H1 (cell line): ENCODE measurements around the gene ELF4. TPM values are rescaled to one million over a fixed set of nuclear protein-coding genes. Genes with fewer than 3 reads are reported as not detected.
A peak's percentile ranks its signal among the peaks of the same experiment; 100 is the strongest.

Experiments used
- CTCF ChIA-PET: fragments of 300-600 bp; sonication (Branson Sonifier 250); formaldehyde crosslinking; loops from one replicate; lab custom pipeline; 2021; ENCODE audit not compliant: partially characterized antibody; lab: Charles Lee
- POLR2A ChIA-PET: fragments of 300-600 bp; sonication (Branson Sonifier 250); formaldehyde crosslinking; loops from one replicate; lab custom pipeline; 2021; ENCODE audit warnings: inconsistent platforms; ENCODE audit not compliant: partially characterized antibody; lab: Charles Lee
- DNase-seq, 2 experiments: peaks; one replicate each; pipeline versions ENCODE4 v3.0.0 to v3.0.0-alpha.2; 2010 to 2022; ENCODE audit warnings: low spot score in 2 of 2, low read depth in 1 of 2, mixed read lengths in 1 of 2
- FAIRE-seq: peaks from 2 replicates; lab custom pipeline; 2011; peaks lifted over from hg19 to GRCh38; lab: Jason Lieb, UNC
- H2AFZ ChIP-seq: 2 replicates; pipeline ENCODE4 v1.8.1; 2012; ENCODE audit warnings: low read length, inconsistent platforms
- H2AK5ac ChIP-seq: 2 replicates; pipeline ENCODE4 v1.6.1; 2013; ENCODE audit warnings: low read depth, low read length
- H2BK120ac ChIP-seq: replicated peaks from 2 replicates; pipeline ENCODE3; 2013; ENCODE audit warnings: low read depth, low read length, inconsistent platforms
- H2BK12ac ChIP-seq: 2 replicates; pipeline ENCODE4 v1.6.1; 2013; ENCODE audit warnings: low read depth, low read length
- H2BK15ac ChIP-seq: 2 replicates; pipeline ENCODE4 v1.6.1; 2013; ENCODE audit warnings: low read length
- H2BK20ac ChIP-seq: 2 replicates; pipeline ENCODE4 v1.6.1; 2013; ENCODE audit warnings: low read length
- H2BK5ac ChIP-seq: 2 replicates; pipeline ENCODE4 v1.6.1; 2013; ENCODE audit warnings: low read depth, low read length
- H3K14ac ChIP-seq: 2 replicates; pipeline ENCODE4 v1.6.1; 2013; ENCODE audit warnings: inconsistent platforms; ENCODE audit not compliant: insufficient read length
- H3K18ac ChIP-seq: 2 replicates; pipeline ENCODE4 v1.6.1; 2013; ENCODE audit warnings: low read length; ENCODE audit errors: extremely low read depth
- H3K23ac ChIP-seq: 2 replicates; pipeline ENCODE4 v1.6.1; 2013; ENCODE audit warnings: inconsistent platforms; ENCODE audit not compliant: insufficient read length
- H3K23me2 ChIP-seq: 2 replicates; pipeline ENCODE4 v1.6.1; 2013; ENCODE audit warnings: low read depth, low read length
- H3K27ac ChIP-seq: 2 replicates; pipeline ENCODE4 v1.6.1; 2011; ENCODE audit warnings: low read depth, low read length, inconsistent platforms
- H3K27me3 ChIP-seq, 4 experiments: replicated peaks in 1 of 4; 1 replicate in 1 of 4; 2 replicates in 3 of 4; pipeline versions ENCODE4 v1.6.1 to v1.8.1; 2011 to 2013; ENCODE audit warnings: low read length in 3 of 4, mild to moderate bottlenecking in 3 of 4, inconsistent platforms in 2 of 4, mixed read lengths in 2 of 4, moderate library complexity in 1 of 4; ENCODE audit not compliant: control insufficient read depth in 3 of 4, insufficient read depth in 3 of 4; ENCODE audit errors: extremely low read depth in 1 of 4
- H3K36me3 ChIP-seq, 4 experiments: 2 replicates each; pipeline versions ENCODE4 v1.6.1 to v1.8.1; 2011 to 2013; ENCODE audit warnings: mild to moderate bottlenecking in 4 of 4, low read length in 3 of 4, moderate library complexity in 2 of 4, control low read depth in 1 of 4, inconsistent platforms in 1 of 4; ENCODE audit not compliant: insufficient read depth in 4 of 4, control insufficient read depth in 2 of 4
- H3K4ac ChIP-seq: replicated peaks from 2 replicates; pipeline ENCODE3; 2013; ENCODE audit warnings: low read length, low read depth, mixed read lengths, inconsistent platforms; ENCODE audit not compliant: insufficient read length
- H3K4me1 ChIP-seq, 4 experiments: replicated peaks in 1 of 4; 1 replicate in 1 of 4; 2 replicates in 3 of 4; pipeline versions ENCODE4 v1.6.1 to v1.8.1; 2011 to 2013; ENCODE audit warnings: low read length in 3 of 4, inconsistent platforms in 2 of 4, mixed read lengths in 1 of 4; ENCODE audit not compliant: insufficient read depth in 4 of 4, control insufficient read depth in 3 of 4
- H3K4me2 ChIP-seq, 2 experiments: 2 replicates each; pipeline versions ENCODE4 v1.6.1 to v1.8.1; 2011 to 2013; ENCODE audit warnings: low read depth in 2 of 2, low read length in 2 of 2, control low read depth in 1 of 2, inconsistent platforms in 1 of 2, mild to moderate bottlenecking in 1 of 2; ENCODE audit not compliant: insufficient read depth in 1 of 2
- H3K4me3 ChIP-seq, 4 experiments: fragments of 200-600, 300-600 bp in 1 of 4; sonication (generic), shearing (Covaris generic), sonication (Bioruptor Twin) in 1 of 4; 2 replicates each; pipeline versions ENCODE4 v1.5.1 to v1.8.1; 2011 to 2016; ENCODE audit warnings: low read length in 4 of 4, low read depth in 3 of 4, control low read depth in 2 of 4, inconsistent platforms in 2 of 4, mild to moderate bottlenecking in 2 of 4, mixed read lengths in 1 of 4, moderate library complexity in 1 of 4; ENCODE audit not compliant: insufficient read depth in 2 of 4; ENCODE audit errors: extremely low read depth in 1 of 4
- H3K56ac ChIP-seq: replicated peaks from 2 replicates; pipeline ENCODE3; 2013; ENCODE audit warnings: low read depth, mild to moderate bottlenecking, mixed read lengths, low read length, inconsistent platforms; ENCODE audit not compliant: insufficient read length
- H3K79me1 ChIP-seq: 2 replicates; pipeline ENCODE4 v1.6.1; 2013; ENCODE audit warnings: low read depth, low read length, control low read depth
- H3K79me2 ChIP-seq, 2 experiments: 2 replicates each; pipeline versions ENCODE4 v1.6.1 to v1.8.1; 2012 to 2013; ENCODE audit warnings: low read length in 2 of 2, mild to moderate bottlenecking in 2 of 2, inconsistent platforms in 1 of 2; ENCODE audit not compliant: insufficient read depth in 2 of 2, control insufficient read depth in 1 of 2
- H3K9ac ChIP-seq, 4 experiments: replicated peaks in 1 of 4; 1 replicate in 1 of 4; 2 replicates in 3 of 4; pipeline versions ENCODE4 v1.6.1 to v1.8.1; 2011 to 2013; ENCODE audit warnings: low read depth in 3 of 4, low read length in 3 of 4, control low read depth in 2 of 4, mild to moderate bottlenecking in 2 of 4, moderate library complexity in 2 of 4, inconsistent platforms in 1 of 4; ENCODE audit errors: extremely low read depth in 1 of 4
- H3K9me3 ChIP-seq, 2 experiments: 2 replicates each; pipeline versions ENCODE4 v1.6.1 to v1.8.1; 2012 to 2013; ENCODE audit warnings: mild to moderate bottlenecking in 2 of 2, moderate library complexity in 2 of 2, control low read depth in 1 of 2, inconsistent platforms in 1 of 2, low read depth in 1 of 2, low read length in 1 of 2, mixed read lengths in 1 of 2; ENCODE audit not compliant: insufficient read depth in 2 of 2
- H4K20me1 ChIP-seq, 2 experiments: replicated peaks in 1 of 2; 2 replicates each; pipeline versions ENCODE3 to v1.8.1; 2011 to 2013; ENCODE audit warnings: inconsistent platforms in 2 of 2, low read length in 2 of 2, mild to moderate bottlenecking in 1 of 2; ENCODE audit not compliant: insufficient read depth in 2 of 2, control insufficient read depth in 1 of 2
- H4K5ac ChIP-seq: 2 replicates; pipeline ENCODE4 v1.6.1; 2013; ENCODE audit warnings: low read length, low read depth, mixed read lengths, inconsistent platforms; ENCODE audit not compliant: insufficient read length
- H4K8ac ChIP-seq: 2 replicates; pipeline ENCODE4 v1.8.0; 2013; ENCODE audit warnings: mild to moderate bottlenecking, moderate library complexity, low read length, inconsistent platforms; ENCODE audit not compliant: insufficient read depth; ENCODE audit errors: extremely low read depth
- H4K91ac ChIP-seq: replicated peaks from 2 replicates; pipeline ENCODE3; 2013; ENCODE audit warnings: low read length, mixed read lengths, inconsistent platforms; ENCODE audit not compliant: insufficient read length
- EZH2 ChIP-seq: fragments of 200-600 bp; sonication (generic); IDR thresholded peaks from 2 replicates; pipeline ENCODE4 v1.7.1; 2012; ENCODE audit warnings: low read depth, mild to moderate bottlenecking, moderate library complexity, low read length, inconsistent platforms; ENCODE audit not compliant: severe bottlenecking
- KDM4A ChIP-seq: IDR thresholded peaks from one replicate; pipeline ENCODE4 v1.7.1; 2012; ENCODE audit warnings: low read depth, mild to moderate bottlenecking, moderate library complexity, low read length, inconsistent platforms; ENCODE audit not compliant: severe bottlenecking
- MAFK ChIP-seq: IDR thresholded peaks from 2 replicates; pipeline ENCODE4 v1.6.1; 2012; ENCODE audit warnings: low read depth, mild to moderate bottlenecking, improper control_type of control experiment, low read length
- RBBP5 ChIP-seq: IDR thresholded peaks from 2 replicates; pipeline ENCODE4 v1.7.1; 2012; ENCODE audit warnings: low read depth, mild to moderate bottlenecking, inconsistent platforms, low read length, moderate library complexity, borderline replicate concordance
- RNF2 ChIP-seq: fragments of 200-900, 300-1000 bp; sonication (generic); IDR thresholded peaks from 2 replicates; pipeline ENCODE4 v1.7.1; 2016; ENCODE audit warnings: borderline replicate concordance, low read depth, mild to moderate bottlenecking, antibody characterized with exemption, low read length; ENCODE audit not compliant: poor library complexity, severe bottlenecking; ENCODE audit errors: missing control alignments
- SUZ12 ChIP-seq: fragments of 200-600 bp; sonication (generic); IDR thresholded peaks from 2 replicates; pipeline ENCODE4 v1.6.1; 2012; ENCODE audit warnings: mild to moderate bottlenecking, inconsistent platforms, low read length, moderate library complexity, mixed read lengths
- WGBS, 2 experiments: shearing (Covaris generic) in 1 of 2; methylation state at CpG; one replicate each; pipeline versions ENCODE4 v1.1.6 to v1.1.7; 2013 to 2015; ENCODE audit warnings: low lambda C conversion rate in 2 of 2, mixed read lengths in 2 of 2, inconsistent platforms in 1 of 2, low coverage in 1 of 2, missing lambda C conversion rate in 1 of 2; ENCODE audit not compliant: insufficient replicate concordance in 2 of 2, insufficient coverage in 1 of 2, insufficient read length in 1 of 2; ENCODE audit errors: extremely low coverage in 1 of 2, missing lambda C conversion rate in 1 of 2; 5-methylcytosine and 5-hydroxymethylcytosine counted together
- polyA plus RNA-seq, 7 experiments: library from polyadenylated mRNA; depleted of rRNA in 3 of 7; stranded (reverse) in 5 of 7; unstranded in 2 of 7; fragments of >200 nt in 5 of 7; fragments of 200-250 nt in 2 of 7; gene quantifications; 1 replicate in 5 of 7; 2 replicates in 1 of 7; 4 replicates in 1 of 7; pipeline versions ENCODE4 v1.2.1 to v1.2.3, GENCODE V29; 2011 to 2013; ENCODE audit warnings: missing spikeins in 2 of 7, mixed read lengths in 2 of 7
- total RNA-seq: library from RNA; stranded (reverse); fragmentation: NEBNext Ultra II Directional; extraction: Animal tissue kit (Norgen Biotek cat#: 25700); gene quantifications from 2 replicates; pipeline ENCODE4 v1.2.1, GENCODE V29; 2021
- TF ChIP-seq, protein P1 (sequence below): IDR thresholded peaks from 2 replicates; pipeline ENCODE4 v1.6.1; 2012; ENCODE audit warnings: inconsistent platforms

Gene ELF4
- total and polyA plus RNA-seq, 2 of the 8 experiments (the other 6 are each of a cell fraction or from before 2014, with no cell fraction given): 1.8 to 2.0 TPM

DNA sequence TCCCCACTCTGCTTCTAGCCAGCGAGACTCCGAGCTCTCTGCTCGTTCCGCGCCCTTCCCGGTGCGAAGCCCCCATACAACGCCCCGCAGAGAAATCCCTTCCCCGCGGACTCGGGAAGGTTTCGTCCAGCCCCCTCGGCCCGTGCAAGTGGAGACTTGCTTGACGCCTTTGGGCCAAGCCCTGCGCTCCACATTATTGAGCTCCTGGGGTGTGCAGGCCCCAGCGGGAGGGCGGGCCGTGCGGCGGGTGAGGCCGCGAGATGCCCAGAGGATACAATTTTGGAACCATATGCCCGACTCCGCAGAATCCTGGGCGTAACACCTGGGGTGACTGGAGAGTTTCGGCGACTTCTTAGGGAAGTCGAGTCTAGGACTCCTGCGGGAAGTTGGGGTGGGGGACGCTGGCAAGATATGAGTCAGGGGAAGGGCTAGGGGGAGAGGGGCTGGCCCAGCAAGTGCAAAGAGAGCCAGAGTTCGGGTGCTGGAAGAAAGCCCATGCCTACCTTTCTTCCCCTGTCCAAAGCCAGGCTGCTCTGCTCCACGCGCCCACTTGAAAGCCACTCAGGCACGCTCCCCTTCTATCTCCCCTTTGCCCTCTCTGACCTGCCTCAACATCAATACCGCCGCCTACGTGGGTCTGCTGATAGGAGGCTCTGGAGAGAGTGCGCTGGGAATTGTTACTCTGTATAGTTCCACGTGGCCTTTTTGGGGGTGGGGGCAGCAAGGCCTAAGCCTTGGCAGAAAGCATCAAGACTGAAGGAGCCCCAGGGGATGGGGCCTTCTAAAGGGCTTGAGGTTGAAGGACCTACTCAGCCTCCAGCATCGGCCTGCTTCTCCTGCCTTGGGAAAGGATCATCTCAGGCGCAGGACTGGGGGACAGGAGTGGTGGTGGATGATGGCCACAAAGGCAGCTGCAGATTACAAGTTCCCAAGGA, 1.2 kb upstream of the ELF4 start:
- Histone ChIP-seq H2BK5ac (no peak overlapping the region), H2BK120ac (no peak overlapping the region), H3K79me1 (no peaks in the 10 kb centered on the region), H3K9me3 (no peaks in the 10 kb centered on the region), H3K23me2 (peaks cover 2% of the 10 kb centered on the region; the same call in 1 of the 2 replicates), H4K91ac (no peak overlapping the region), H4K5ac (no peak overlapping the region), H3K27me3 (peaks cover 20 to 37% (median 32%) of the 10 kb centered on the region in 4 experiments), H3K18ac (no peak overlapping the region), H3K4me3 (peak overlapping the region; percentile 32 to 60 (median 40)), H3K23ac (no peak overlapping the region), H3K4me1 (peaks cover 0 to 5% (median 0%) of the 10 kb centered on the region in 4 experiments; a peak in 3 of 7 replicates), H3K79me2 (no peaks in the 10 kb centered on the region), H3K14ac (no peak overlapping the region), H3K4ac (no peak overlapping the region), H3K36me3 (peaks cover 0 to 3% (median 0%) of the 10 kb centered on the region in 4 experiments; a peak in 1 of 8 replicates), H3K56ac (no peak overlapping the region), H2AFZ (no peak overlapping the region), H4K20me1 (peaks cover 0 to 4% of the 10 kb centered on the region in 2 experiments), H2BK15ac (no peak overlapping the region), H4K8ac (peak overlapping the region; percentile 51; the same call in 1 of the 2 replicates), H2BK20ac (no peak overlapping the region), H2AK5ac (no peak overlapping the region), H3K4me2 (peak overlapping the region; percentile 68 to 82), H3K9ac (no peak overlapping the region), H2BK12ac (no peak overlapping the region), H3K27ac (no peak overlapping the region)
- peak in 1 of 2 experiments; percentile 48 for DNase-seq
- peak; percentile 22 for TF ChIP-seq RNF2
- TF ChIP-seq SUZ12: peak; percentile 58; the same call in 1 of the 2 replicates
- no peak for TF ChIP-seq MAFK
- no peak for TF ChIP-seq RBBP5
- TF ChIP-seq, protein P1, sequence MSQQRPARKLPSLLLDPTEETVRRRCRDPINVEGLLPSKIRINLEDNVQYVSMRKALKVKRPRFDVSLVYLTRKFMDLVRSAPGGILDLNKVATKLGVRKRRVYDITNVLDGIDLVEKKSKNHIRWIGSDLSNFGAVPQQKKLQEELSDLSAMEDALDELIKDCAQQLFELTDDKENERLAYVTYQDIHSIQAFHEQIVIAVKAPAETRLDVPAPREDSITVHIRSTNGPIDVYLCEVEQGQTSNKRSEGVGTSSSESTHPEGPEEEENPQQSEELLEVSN: peak; percentile 9; the same call in 1 of the 2 replicates
- peak; percentile 44 for TF ChIP-seq KDM4A
- peak; percentile 66 for TF ChIP-seq EZH2
- ChIA-PET CTCF (interaction anchor here (1.0 to 1.7 kb wide), 3 partner anchors 10 to 185 kb away, joined by 4 to 5 read pairs (median 4); no protein-coding TSS in a partner anchor), POLR2A (interaction anchor here (0.7 to 1.3 kb wide), 2 partner anchors 9 to 180 kb away, joined by 3 read pairs; no protein-coding TSS in a partner anchor)
- peak; percentile 19 for FAIRE-seq
- 36% methylated on average over 3 of the region's 43 CpGs; no CpG with 5 or more reads in 1 of the 2 experiments for WGBS, 2 experiments
